HepG2 (cell line): ENCODE measurements around the gene DND1. TPM values are rescaled to one million over a fixed set of nuclear protein-coding genes. Genes with fewer than 3 reads are reported as not detected.

Experiments used
- ELF1 ChIP-seq: sonication (generic); formaldehyde crosslinking; IDR thresholded peaks from 2 replicates; pipeline ENCODE4 v1.4.0; 2020; ENCODE audit warnings: missing genetic modification reagents
- ELF3 ChIP-seq: IDR thresholded peaks from 2 replicates; pipeline ENCODE4 v1.6.1; 2016; ENCODE audit warnings: missing genetic modification reagents, missing compliant biosample characterization
- HOXA9 ChIP-seq: sonication (generic); formaldehyde crosslinking; IDR thresholded peaks from 2 replicates; pipeline ENCODE4 v1.8.1; 2022; ENCODE audit warnings: missing genetic modification reagents, mild to moderate bottlenecking, moderate library complexity, borderline replicate concordance
- NR2C2 ChIP-seq: sonication (generic); formaldehyde crosslinking; IDR thresholded peaks from 2 replicates; pipeline ENCODE4 v1.4.0; 2020; ENCODE audit warnings: missing genetic modification reagents, mild to moderate bottlenecking, moderate library complexity, borderline replicate concordance
- SALL1 ChIP-seq: sonication (generic); formaldehyde crosslinking; IDR thresholded peaks from 2 replicates; pipeline ENCODE4 v1.8.0; 2022; ENCODE audit warnings: mild to moderate bottlenecking, missing genetic modification reagents
- STAG1 ChIP-seq: sonication (generic); formaldehyde crosslinking; IDR thresholded peaks from 2 replicates; pipeline ENCODE4 v1.4.0; 2020; ENCODE audit warnings: missing genetic modification reagents
- TEAD2 ChIP-seq: sonication (generic); formaldehyde crosslinking; IDR thresholded peaks from 2 replicates; pipeline ENCODE4 v1.9.0; 2021; ENCODE audit warnings: missing genetic modification reagents
- polyA plus RNA-seq, 8 experiments: library from polyadenylated mRNA; depleted of rRNA in 3 of 8; stranded (reverse) in 7 of 8; unstranded in 1 of 8; fragments of >200 nt; fragmentation: Illumina TruSeq in 4 of 8; extraction: Trizol in 4 of 8; gene quantifications; 2 replicates each; pipeline versions ENCODE4 v1.2.1 to v1.2.3, GENCODE V29; 2011 to 2016; ENCODE audit warnings: low read depth in 4 of 8, missing spikeins in 1 of 8, mixed read lengths in 1 of 8; ENCODE audit not compliant: insufficient read depth in 1 of 8
- total RNA-seq, 5 experiments: library from RNA; depleted of rRNA; stranded (reverse); fragments of >200 nt; fragmentation: Illumina TruSeq; extraction: Trizol; gene quantifications; 2 replicates each; pipeline ENCODE4 v1.2.3, GENCODE V29; 2016; ENCODE audit warnings: low read depth in 1 of 5
- TF ChIP-seq, protein P1 (sequence below): IDR thresholded peaks from 2 replicates; pipeline ENCODE4 v1.6.1; 2012; ENCODE audit warnings: inconsistent platforms
- TF ChIP-seq, protein P2 (sequence below): sonication (generic); formaldehyde crosslinking; IDR thresholded peaks from 2 replicates; pipeline ENCODE4 v1.4.0; 2020; ENCODE audit warnings: missing genetic modification reagents
- TF ChIP-seq, protein P3 (sequence below): sonication (generic); formaldehyde crosslinking; IDR thresholded peaks from 2 replicates; pipeline ENCODE4 v1.9.0; 2021; ENCODE audit warnings: missing genetic modification reagents, mild to moderate bottlenecking, borderline replicate concordance
- TF ChIP-seq, protein P4 (sequence below): sonication (generic); formaldehyde crosslinking; IDR thresholded peaks from 2 replicates; pipeline ENCODE4 v1.8.0; 2022; ENCODE audit warnings: missing genetic modification reagents, mild to moderate bottlenecking, inconsistent platforms, borderline replicate concordance
- TF ChIP-seq, protein P5 (sequence below): sonication (generic); formaldehyde crosslinking; IDR thresholded peaks from 2 replicates; pipeline ENCODE4 v1.4.0; 2020; ENCODE audit warnings: mild to moderate bottlenecking, missing genetic modification reagents
- TF ChIP-seq, protein P6 (sequence below): IDR thresholded peaks from 2 replicates; pipeline ENCODE4 v1.6.1; 2016; ENCODE audit warnings: mild to moderate bottlenecking
- TF ChIP-seq, protein P7 (sequence below): sonication (generic); formaldehyde crosslinking; IDR thresholded peaks from 2 replicates; pipeline ENCODE4 v1.5.1; 2020; ENCODE audit warnings: mild to moderate bottlenecking, missing genetic modification reagents, moderate library complexity

DND1 gene
- total and polyA plus RNA-seq, 2 of the 13 experiments (the other 11 are each of a cell fraction or from before 2014, with no cell fraction given), result 0.48 to 0.55 TPM

DNA sequence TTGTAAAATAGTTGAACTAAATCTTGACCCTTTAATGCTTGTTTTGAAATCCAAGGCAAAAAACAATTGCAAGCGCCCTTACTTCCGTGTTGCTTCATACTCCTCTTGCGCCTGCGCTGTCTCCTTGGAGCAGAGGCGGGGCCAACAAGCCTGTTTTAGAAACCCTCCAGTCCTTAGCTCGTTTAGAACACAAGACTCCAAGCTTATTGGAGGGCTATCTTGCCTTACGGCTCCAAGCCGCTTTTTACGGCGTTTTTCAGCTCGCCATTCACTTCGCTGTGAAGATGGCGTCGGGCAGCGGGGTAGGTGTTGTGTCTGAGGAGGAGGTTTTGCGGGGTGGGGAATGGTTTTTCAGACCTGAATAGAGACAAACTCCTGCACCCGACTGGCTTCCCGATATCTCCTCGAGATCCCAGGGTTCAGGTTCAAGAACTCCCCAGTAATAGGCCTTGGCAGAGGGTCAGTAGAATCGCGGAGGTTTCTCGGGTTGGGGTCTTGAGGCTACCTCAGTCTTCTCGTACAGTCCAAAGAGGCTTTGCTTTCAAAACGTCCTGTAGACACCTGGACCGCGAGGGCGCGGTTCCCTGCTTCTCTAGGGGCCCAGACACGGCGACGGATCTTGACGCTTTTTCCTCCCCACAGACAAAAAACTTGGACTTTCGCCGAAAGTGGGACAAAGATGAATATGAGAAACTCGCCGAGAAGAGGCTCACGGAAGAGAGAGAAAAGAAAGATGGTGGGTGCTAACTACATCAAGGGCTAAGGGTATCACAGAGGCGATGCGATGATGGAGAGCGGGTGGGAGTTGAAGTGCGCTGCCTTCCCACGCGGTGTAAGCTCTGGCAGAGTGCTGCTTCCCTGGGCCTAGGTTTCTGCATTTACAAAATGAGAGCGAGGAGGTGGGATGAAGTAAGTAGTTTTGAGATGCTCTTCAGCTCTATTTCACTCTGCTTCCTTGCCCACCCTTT is 27.1 kb upstream of the DND1 start, which contains the start of gene ZMAT2 (continued):
- TF ChIP-seq, protein P1, sequence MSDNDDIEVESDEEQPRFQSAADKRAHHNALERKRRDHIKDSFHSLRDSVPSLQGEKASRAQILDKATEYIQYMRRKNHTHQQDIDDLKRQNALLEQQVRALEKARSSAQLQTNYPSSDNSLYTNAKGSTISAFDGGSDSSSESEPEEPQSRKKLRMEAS, result peak; percentile 24; the same call in 1 of the 2 replicates
- TF ChIP-seq TEAD2 (CRISPR knock-in tag), result no peak
- no peak for TF ChIP-seq HOXA9
- TF ChIP-seq, protein P2, sequence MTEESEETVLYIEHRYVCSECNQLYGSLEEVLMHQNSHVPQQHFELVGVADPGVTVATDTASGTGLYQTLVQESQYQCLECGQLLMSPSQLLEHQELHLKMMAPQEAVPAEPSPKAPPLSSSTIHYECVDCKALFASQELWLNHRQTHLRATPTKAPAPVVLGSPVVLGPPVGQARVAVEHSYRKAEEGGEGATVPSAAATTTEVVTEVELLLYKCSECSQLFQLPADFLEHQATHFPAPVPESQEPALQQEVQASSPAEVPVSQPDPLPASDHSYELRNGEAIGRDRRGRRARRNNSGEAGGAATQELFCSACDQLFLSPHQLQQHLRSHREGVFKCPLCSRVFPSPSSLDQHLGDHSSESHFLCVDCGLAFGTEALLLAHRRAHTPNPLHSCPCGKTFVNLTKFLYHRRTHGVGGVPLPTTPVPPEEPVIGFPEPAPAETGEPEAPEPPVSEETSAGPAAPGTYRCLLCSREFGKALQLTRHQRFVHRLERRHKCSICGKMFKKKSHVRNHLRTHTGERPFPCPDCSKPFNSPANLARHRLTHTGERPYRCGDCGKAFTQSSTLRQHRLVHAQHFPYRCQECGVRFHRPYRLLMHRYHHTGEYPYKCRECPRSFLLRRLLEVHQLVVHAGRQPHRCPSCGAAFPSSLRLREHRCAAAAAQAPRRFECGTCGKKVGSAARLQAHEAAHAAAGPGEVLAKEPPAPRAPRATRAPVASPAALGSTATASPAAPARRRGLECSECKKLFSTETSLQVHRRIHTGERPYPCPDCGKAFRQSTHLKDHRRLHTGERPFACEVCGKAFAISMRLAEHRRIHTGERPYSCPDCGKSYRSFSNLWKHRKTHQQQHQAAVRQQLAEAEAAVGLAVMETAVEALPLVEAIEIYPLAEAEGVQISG (CRISPR knock-in tag), result peak; percentile 95
- TF ChIP-seq, protein P3, sequence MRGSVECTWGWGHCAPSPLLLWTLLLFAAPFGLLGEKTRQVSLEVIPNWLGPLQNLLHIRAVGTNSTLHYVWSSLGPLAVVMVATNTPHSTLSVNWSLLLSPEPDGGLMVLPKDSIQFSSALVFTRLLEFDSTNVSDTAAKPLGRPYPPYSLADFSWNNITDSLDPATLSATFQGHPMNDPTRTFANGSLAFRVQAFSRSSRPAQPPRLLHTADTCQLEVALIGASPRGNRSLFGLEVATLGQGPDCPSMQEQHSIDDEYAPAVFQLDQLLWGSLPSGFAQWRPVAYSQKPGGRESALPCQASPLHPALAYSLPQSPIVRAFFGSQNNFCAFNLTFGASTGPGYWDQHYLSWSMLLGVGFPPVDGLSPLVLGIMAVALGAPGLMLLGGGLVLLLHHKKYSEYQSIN, result no peak
- TF ChIP-seq, protein P4, sequence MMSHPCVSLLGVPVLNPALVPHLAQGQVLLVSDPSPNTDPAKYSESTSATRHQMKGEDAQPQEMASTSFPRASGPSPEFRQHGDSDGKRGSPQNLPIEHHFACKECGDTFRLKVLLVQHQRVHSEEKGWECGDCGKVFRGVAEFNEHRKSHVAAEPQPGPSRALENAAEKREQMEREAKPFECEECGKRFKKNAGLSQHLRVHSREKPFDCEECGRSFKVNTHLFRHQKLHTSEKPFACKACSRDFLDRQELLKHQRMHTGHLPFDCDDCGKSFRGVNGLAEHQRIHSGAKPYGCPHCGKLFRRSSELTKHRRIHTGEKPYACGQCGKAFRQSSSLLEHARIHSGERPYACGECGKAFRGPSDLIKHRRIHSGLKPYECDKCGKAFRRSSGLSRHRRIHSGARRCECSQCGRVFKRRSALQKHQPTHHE (CRISPR knock-in tag), result no peak
- TF ChIP-seq, protein P5, sequence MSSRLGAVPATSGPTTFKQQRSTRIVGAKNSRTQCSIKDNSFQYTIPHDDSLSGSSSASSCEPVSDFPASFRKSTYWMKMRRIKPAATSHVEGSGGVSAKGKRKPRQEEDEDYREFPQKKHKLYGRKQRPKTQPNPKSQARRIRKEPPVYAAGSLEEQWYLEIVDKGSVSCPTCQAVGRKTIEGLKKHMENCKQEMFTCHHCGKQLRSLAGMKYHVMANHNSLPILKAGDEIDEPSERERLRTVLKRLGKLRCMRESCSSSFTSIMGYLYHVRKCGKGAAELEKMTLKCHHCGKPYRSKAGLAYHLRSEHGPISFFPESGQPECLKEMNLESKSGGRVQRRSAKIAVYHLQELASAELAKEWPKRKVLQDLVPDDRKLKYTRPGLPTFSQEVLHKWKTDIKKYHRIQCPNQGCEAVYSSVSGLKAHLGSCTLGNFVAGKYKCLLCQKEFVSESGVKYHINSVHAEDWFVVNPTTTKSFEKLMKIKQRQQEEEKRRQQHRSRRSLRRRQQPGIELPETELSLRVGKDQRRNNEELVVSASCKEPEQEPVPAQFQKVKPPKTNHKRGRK (CRISPR knock-in tag), result no peak
- TF ChIP-seq, protein P6, sequence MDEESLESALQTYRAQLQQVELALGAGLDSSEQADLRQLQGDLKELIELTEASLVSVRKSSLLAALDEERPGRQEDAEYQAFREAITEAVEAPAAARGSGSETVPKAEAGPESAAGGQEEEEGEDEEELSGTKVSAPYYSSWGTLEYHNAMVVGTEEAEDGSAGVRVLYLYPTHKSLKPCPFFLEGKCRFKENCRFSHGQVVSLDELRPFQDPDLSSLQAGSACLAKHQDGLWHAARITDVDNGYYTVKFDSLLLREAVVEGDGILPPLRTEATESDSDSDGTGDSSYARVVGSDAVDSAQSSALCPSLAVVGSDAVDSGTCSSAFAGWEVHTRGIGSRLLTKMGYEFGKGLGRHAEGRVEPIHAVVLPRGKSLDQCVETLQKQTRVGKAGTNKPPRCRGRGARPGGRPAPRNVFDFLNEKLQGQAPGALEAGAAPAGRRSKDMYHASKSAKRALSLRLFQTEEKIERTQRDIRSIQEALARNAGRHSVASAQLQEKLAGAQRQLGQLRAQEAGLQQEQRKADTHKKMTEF, result peak; percentile 80
- TF ChIP-seq NR2C2, result peak; percentile 29; the same call in 1 of the 2 replicates
- peak; percentile 52 for TF ChIP-seq SALL1 (CRISPR knock-in tag)
- TF ChIP-seq, protein P7, sequence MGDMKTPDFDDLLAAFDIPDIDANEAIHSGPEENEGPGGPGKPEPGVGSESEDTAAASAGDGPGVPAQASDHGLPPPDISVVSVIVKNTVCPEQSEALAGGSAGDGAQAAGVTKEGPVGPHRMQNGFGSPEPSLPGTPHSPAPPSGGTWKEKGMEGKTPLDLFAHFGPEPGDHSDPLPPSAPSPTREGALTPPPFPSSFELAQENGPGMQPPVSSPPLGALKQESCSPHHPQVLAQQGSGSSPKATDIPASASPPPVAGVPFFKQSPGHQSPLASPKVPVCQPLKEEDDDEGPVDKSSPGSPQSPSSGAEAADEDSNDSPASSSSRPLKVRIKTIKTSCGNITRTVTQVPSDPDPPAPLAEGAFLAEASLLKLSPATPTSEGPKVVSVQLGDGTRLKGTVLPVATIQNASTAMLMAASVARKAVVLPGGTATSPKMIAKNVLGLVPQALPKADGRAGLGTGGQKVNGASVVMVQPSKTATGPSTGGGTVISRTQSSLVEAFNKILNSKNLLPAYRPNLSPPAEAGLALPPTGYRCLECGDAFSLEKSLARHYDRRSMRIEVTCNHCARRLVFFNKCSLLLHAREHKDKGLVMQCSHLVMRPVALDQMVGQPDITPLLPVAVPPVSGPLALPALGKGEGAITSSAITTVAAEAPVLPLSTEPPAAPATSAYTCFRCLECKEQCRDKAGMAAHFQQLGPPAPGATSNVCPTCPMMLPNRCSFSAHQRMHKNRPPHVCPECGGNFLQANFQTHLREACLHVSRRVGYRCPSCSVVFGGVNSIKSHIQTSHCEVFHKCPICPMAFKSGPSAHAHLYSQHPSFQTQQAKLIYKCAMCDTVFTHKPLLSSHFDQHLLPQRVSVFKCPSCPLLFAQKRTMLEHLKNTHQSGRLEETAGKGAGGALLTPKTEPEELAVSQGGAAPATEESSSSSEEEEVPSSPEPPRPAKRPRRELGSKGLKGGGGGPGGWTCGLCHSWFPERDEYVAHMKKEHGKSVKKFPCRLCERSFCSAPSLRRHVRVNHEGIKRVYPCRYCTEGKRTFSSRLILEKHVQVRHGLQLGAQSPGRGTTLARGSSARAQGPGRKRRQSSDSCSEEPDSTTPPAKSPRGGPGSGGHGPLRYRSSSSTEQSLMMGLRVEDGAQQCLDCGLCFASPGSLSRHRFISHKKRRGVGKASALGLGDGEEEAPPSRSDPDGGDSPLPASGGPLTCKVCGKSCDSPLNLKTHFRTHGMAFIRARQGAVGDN (CRISPR knock-in tag), result peak; percentile 38
- TF ChIP-seq STAG1 (CRISPR knock-in tag), result no peak
- peak; percentile 98 for TF ChIP-seq ELF1
- peak; percentile 73; the same call in 1 of the 2 replicates for TF ChIP-seq ELF3 (CRISPR knock-in tag)
